ENCODE data around the gene PPM1N. TPM values are rescaled to one million over a fixed set of nuclear protein-coding genes. Genes with fewer than 3 reads are reported as not detected.

Gene PPM1N
- total RNA-seq, 1 experiment from 2014 or later: 0.80 TPM

GRCh38 chr19:45528149-45528743 lies 30.0 kb downstream of the PPM1N start:
- peak; percentile 37 for DNase-seq (ENCODE audit: low read depth)

- no peak for DNase-seq (ENCODE audit: low read depth)
These were observed 30.6 kb downstream of the PPM1N start for GRCh38 chr19:45528744-45529419.

GRCh38 chr19:45529420-45529785 lies 31.2 kb downstream of the PPM1N start:
- DNase-seq (ENCODE audit: low read depth): no peak

- no peak for DNase-seq (ENCODE audit: low read depth)
These were observed 33.1 kb downstream of the PPM1N start for GRCh38 chr19:45531349-45531748.

GRCh38 chr19:45539459-45539858 lies 41.2 kb downstream of the PPM1N start:
- DNase-seq (ENCODE audit: low read depth): no peak

- DNase-seq (ENCODE audit: low read depth): no peak
These were observed 44.0 kb downstream of the PPM1N start for GRCh38 chr19:45542234-45542668.

- DNase-seq (ENCODE audit: low read depth): no peak
These were observed 49.0 kb downstream of the PPM1N start for GRCh38 chr19:45547211-45547770.

GRCh38 chr19:45547965-45548609 lies 49.8 kb downstream of the PPM1N start:
- DNase-seq (ENCODE audit: low read depth): peak; percentile 77

Other genes with a start within 250 kb of the PPM1N start
- 2.5 and 8.1 TPM in 2 replicates for gene MARK4, start 247.2 kb upstream of the PPM1N start, total RNA-seq (2014; rRNA removed; shearing (Covaris generic))
- gene CKM, start 175.6 kb upstream of the PPM1N start, total RNA-seq (2014; rRNA removed; shearing (Covaris generic)): 0.06 TPM in 1 of 2 replicates, not detected in the other
- 1.3 and 3.8 TPM in 2 replicates for gene KLC3, start 157.7 kb upstream of the PPM1N start, total RNA-seq (2014; rRNA removed; shearing (Covaris generic))
- 12.6 and 16.9 TPM in 2 replicates for gene ERCC2, start 127.9 kb upstream of the PPM1N start, total RNA-seq (2014; rRNA removed; shearing (Covaris generic))
- 3.7 and 13.4 TPM in 2 replicates for gene PPP1R13L, start 93.4 kb upstream of the PPM1N start, total RNA-seq (2014; rRNA removed; shearing (Covaris generic))
- gene POLR1G, start 91.8 kb upstream of the PPM1N start, total RNA-seq (2014; rRNA removed; shearing (Covaris generic)): 24.7 and 32.1 TPM in 2 replicates
- gene ERCC1, start 74.5 kb upstream of the PPM1N start, total RNA-seq (2014; rRNA removed; shearing (Covaris generic)): 121 and 154 TPM in 2 replicates
- gene FOSB, start 30.4 kb upstream of the PPM1N start, total RNA-seq (2014; rRNA removed; shearing (Covaris generic)): 0.80 and 0.83 TPM in 2 replicates
- 0.98 and 3.5 TPM in 2 replicates for gene RTN2, start 1.4 kb upstream of the PPM1N start, total RNA-seq (2014; rRNA removed; shearing (Covaris generic))
- gene VASP, start 9.0 kb downstream of the PPM1N start, total RNA-seq (2014; rRNA removed; shearing (Covaris generic)): 121 and 175 TPM in 2 replicates
- gene OPA3, start 86.4 kb downstream of the PPM1N start, total RNA-seq (2014; rRNA removed; shearing (Covaris generic)): 7.4 and 8.9 TPM in 2 replicates
- not detected in 2 replicates for gene GPR4, start 103.8 kb downstream of the PPM1N start, total RNA-seq (2014; rRNA removed; shearing (Covaris generic))
- 13.0 and 14.2 TPM in 2 replicates for gene EML2, start 141.0 kb downstream of the PPM1N start, total RNA-seq (2014; rRNA removed; shearing (Covaris generic))
- not detected in 2 replicates for gene GIPR, start 169.8 kb downstream of the PPM1N start, total RNA-seq (2014; rRNA removed; shearing (Covaris generic))
- gene SNRPD2, start 193.5 kb downstream of the PPM1N start, total RNA-seq (2014; rRNA removed; shearing (Covaris generic)): 580 and 625 TPM in 2 replicates
- gene QPCTL, start 194.2 kb downstream of the PPM1N start, total RNA-seq (2014; rRNA removed; shearing (Covaris generic)): 13.0 and 22.3 TPM in 2 replicates
- 7.9 and 15.0 TPM in 2 replicates for gene FBXO46, start 232.5 kb downstream of the PPM1N start, total RNA-seq (2014; rRNA removed; shearing (Covaris generic))
- gene MEIOSIN, start 235.0 kb downstream of the PPM1N start, total RNA-seq (2014; rRNA removed; shearing (Covaris generic)): not detected in 2 replicates